HFF-Myc (cell line): ENCODE measurements around the gene SCD5.

ENCODE experiments used
- DNase-seq: peaks from one replicate; pipeline ENCODE4 v3.0.0-alpha.2; 2011; ENCODE audit warnings: low read depth; ENCODE audit errors: extremely low read depth
- H3K4me3 ChIP-seq: replicated peaks from 2 replicates; pipeline ENCODE4 v1.5.1; 2011; ENCODE audit warnings: low read depth, mild to moderate bottlenecking, control low read depth, low read length
- TF ChIP-seq, protein P1 (sequence below): IDR thresholded peaks from 2 replicates; pipeline ENCODE4 v1.5.1; 2012; ENCODE audit warnings: mild to moderate bottlenecking, low read depth, low read length, control low read depth; ENCODE audit errors: missing control alignments

Gene SCD5

GRCh38 chr4:82745173-82745842, 53.3 kb downstream of the SCD5 start:
- no peak for DNase-seq
- no peak overlapping the region for H3K4me3 ChIP-seq
- TF ChIP-seq, protein P1, sequence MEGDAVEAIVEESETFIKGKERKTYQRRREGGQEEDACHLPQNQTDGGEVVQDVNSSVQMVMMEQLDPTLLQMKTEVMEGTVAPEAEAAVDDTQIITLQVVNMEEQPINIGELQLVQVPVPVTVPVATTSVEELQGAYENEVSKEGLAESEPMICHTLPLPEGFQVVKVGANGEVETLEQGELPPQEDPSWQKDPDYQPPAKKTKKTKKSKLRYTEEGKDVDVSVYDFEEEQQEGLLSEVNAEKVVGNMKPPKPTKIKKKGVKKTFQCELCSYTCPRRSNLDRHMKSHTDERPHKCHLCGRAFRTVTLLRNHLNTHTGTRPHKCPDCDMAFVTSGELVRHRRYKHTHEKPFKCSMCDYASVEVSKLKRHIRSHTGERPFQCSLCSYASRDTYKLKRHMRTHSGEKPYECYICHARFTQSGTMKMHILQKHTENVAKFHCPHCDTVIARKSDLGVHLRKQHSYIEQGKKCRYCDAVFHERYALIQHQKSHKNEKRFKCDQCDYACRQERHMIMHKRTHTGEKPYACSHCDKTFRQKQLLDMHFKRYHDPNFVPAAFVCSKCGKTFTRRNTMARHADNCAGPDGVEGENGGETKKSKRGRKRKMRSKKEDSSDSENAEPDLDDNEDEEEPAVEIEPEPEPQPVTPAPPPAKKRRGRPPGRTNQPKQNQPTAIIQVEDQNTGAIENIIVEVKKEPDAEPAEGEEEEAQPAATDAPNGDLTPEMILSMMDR = no peak

DNA sequence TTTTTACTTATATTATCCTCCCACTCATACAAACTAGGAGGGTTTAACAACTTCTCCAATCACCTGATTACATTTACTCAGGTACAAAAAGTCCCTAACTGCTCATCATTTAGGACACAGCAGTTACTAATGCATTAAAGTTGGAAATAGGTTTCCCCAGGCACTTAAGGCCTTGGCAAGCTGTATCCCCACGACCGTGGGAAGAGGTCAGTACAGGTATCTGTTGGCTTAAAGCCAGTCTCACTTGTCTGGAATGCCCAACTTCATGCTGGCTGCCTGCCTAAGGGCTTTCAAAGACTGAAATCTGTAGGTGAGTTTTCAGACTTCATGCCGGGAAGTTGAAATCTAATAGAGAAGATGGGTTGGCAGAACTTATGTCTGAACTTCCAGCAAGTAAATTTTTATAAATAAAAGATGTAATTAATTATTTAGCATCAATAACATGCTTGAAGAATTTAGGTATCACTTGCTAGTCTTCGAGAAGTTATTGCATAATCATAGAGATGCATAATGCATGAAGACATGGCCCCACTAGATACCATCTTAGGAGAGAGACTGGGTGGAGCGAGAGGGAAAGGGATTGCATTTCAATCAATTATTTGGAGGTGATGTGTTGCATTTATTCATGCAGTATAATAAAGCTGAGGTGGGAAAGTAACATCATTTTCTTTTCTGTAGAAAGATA, 54.2 kb downstream of the SCD5 start:
- DNase-seq = no peak
- no peak overlapping the region for H3K4me3 ChIP-seq
- TF ChIP-seq, protein P1 = no peak

DNA sequence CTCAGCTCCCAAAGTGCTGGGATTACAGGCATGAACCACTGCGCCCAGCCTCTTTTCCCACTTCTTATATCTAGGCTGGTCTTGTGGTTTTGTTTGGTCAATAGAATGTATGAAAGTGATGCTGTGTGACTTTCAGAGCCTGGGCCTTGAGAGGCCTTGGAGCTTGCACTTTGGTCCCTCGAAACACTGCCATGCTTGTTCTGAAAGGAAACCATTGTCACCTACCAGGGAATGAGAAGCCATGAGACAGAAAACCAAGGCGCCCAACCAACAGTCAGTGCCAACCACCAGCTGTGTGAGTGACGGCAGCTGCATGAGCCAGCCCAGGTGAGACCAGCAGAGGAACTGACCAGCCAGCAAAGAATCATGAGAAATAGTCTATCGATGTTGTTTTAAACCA, 57.4 kb downstream of the SCD5 start:
- DNase-seq = no peak
- TF ChIP-seq, protein P1 = no peak

DNA sequence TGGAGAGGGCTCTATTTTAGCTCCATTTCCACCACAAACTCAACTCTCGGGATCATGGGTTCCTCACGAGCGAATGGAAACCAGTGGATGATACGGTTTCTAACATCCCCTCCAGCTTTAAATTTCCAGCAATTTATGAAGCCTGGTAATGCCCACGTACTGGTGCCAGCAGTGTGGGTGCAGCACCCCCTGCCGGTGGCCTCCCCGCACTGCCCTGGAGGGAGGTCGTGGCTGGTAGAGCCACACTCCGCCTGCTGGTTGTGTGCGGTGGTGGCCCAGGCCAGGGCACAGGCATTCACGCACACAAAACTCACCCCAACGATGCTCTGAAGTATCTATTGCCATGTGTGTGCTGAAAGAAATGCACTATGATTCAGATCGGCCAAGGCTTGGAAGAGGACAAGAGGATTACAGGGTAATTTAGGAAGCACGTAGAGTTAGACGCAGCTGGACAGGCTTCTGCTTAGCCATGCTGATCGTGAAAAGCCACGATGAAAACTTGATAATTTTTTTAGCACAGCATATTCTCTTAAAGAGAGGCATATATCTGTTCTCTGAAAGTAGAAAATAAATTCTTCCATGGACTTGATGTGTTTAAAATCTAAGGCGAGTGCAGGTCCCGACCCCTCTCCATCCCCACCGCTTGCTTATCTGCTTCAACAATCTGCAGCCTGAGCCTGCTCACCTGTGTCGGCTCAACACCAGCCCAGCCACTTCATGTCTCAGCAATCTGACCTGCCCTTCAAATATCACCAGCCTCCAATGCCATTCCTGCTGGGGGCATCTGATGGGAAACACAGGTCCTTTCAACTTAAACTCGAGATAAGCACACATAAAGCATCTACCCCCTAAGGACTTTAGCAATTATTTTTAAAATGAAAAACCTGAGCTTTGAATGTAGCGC, 59.1 kb downstream of the SCD5 start:
- H3K4me3 ChIP-seq = no peak overlapping the region
- DNase-seq = no peak
- TF ChIP-seq, protein P1 = peak; percentile 97

More for the DNA sequence above, 57.4 kb downstream of the SCD5 start:
- H3K4me3 ChIP-seq = no peak overlapping the region

GRCh38 chr4:82737354-82737753, 61.2 kb downstream of the SCD5 start:
- no peak overlapping the region for H3K4me3 ChIP-seq
- TF ChIP-seq, protein P1 = no peak
- no peak for DNase-seq

DNA sequence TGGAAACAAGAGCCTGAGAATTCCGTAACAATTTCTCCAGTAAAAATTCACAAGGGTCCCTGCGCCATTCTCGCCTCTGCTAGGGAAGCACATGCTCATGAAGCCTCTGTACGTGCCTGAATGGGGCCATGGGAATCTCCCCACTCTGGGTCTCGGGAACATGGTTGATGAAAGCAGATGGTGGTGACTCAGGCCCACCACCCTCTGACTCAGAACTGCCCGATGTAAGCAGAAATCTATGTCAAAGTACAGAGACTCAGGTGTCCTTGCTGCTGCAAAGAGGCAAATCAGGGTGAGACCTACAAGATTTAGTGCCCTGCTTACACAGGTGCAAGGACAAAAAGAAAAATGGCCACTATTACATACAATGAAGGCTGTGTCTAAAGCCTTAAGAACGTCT, 65.0 kb downstream of the SCD5 start:
- H3K4me3 ChIP-seq = no peak overlapping the region
- TF ChIP-seq, protein P1 = no peak
- DNase-seq = no peak
